Hepatocyte (in vitro differentiated cells): ENCODE data around the gene APOBEC2. TPM values are rescaled to one million over a fixed set of nuclear protein-coding genes. Genes with fewer than 3 reads are reported as not detected.

ENCODE experiments used
- DNase-seq: peaks from one replicate; pipeline ENCODE4 v3.0.0-alpha.2; 2016; ENCODE audit warnings: low spot score
- H2AFZ ChIP-seq: fragments of 200-600 bp; sonication (generic); 2 replicates; pipeline ENCODE4 v1.6.0; 2016; ENCODE audit warnings: antibody characterized with exemption, mild to moderate bottlenecking
- H3K27ac ChIP-seq: fragments of 200-600 bp; sonication (generic); 2 replicates; pipeline ENCODE4 v1.5.1; 2016; ENCODE audit warnings: mild to moderate bottlenecking
- H3K27me3 ChIP-seq: fragments of 200-600 bp; sonication (generic); 2 replicates; pipeline ENCODE4 v1.6.1; 2016
- H3K36me3 ChIP-seq: fragments of 200-600 bp; sonication (generic); replicated peaks from 2 replicates; pipeline ENCODE4 v1.5.1; 2016; ENCODE audit warnings: low read depth; ENCODE audit not compliant: insufficient read depth
- H3K4me1 ChIP-seq: fragments of 200-600 bp; sonication (generic); 2 replicates; pipeline ENCODE4 v1.5.1; 2016; ENCODE audit warnings: mild to moderate bottlenecking, moderate library complexity; ENCODE audit not compliant: insufficient read depth
- H3K4me2 ChIP-seq: fragments of 200-600 bp; sonication (generic); 2 replicates; pipeline ENCODE4 v1.6.0; 2016
- H3K4me3 ChIP-seq: fragments of 200-600 bp; sonication (generic); 2 replicates; pipeline ENCODE4 v1.5.1; 2016; ENCODE audit warnings: mild to moderate bottlenecking
- H3K79me2 ChIP-seq: fragments of 200-600 bp; sonication (generic); 2 replicates; pipeline ENCODE4 v1.6.0; 2017; ENCODE audit warnings: mild to moderate bottlenecking
- H3K9me2 ChIP-seq: fragments of 200-600 bp; sonication (generic); replicated peaks from 2 replicates; pipeline ENCODE4 v1.6.0; 2017; ENCODE audit warnings: mild to moderate bottlenecking; ENCODE audit not compliant: insufficient read depth
- H3K9me3 ChIP-seq: fragments of 200-600 bp; sonication (generic); 2 replicates; pipeline ENCODE4 v1.5.1; 2016; ENCODE audit warnings: low read depth, mild to moderate bottlenecking
- H4K20me1 ChIP-seq: fragments of 200-600 bp; sonication (generic); 2 replicates; pipeline ENCODE4 v1.6.0; 2016; ENCODE audit warnings: mild to moderate bottlenecking; ENCODE audit not compliant: insufficient read depth, poor library complexity, severe bottlenecking
- CTCF ChIP-seq: fragments of 200-600 bp; sonication (generic); IDR thresholded peaks from 2 replicates; pipeline ENCODE4 v1.5.1; 2016; ENCODE audit warnings: antibody characterized with exemption, mild to moderate bottlenecking; ENCODE audit not compliant: poor library complexity
- EZH2 ChIP-seq: fragments of 200-600 bp; sonication (generic); IDR thresholded peaks from 2 replicates; pipeline ENCODE4 v1.6.1; 2016; ENCODE audit warnings: antibody characterized with exemption, mild to moderate bottlenecking, borderline replicate concordance
- EZH2phosphoT487 ChIP-seq: fragments of 200-600 bp; sonication (generic); IDR thresholded peaks from one replicate; pipeline ENCODE4 v1.6.1; 2018; ENCODE audit warnings: antibody characterized with exemption, mild to moderate bottlenecking, low read depth, moderate library complexity; ENCODE audit not compliant: unreplicated experiment, severe bottlenecking
- WGBS: methylation state at CpG from one replicate; pipeline ENCODE4 v1.1.6; 2016; ENCODE audit warnings: low lambda C conversion rate; ENCODE audit errors: missing lambda C conversion rate; 5-methylcytosine and 5-hydroxymethylcytosine counted together
- polyA plus RNA-seq: library from polyadenylated mRNA; unstranded; fragments of >200 nt; fragmentation: Nextera tagmentation; extraction: Ambion mirVana; gene quantifications from 2 replicates; pipeline ENCODE4 v1.2.1, GENCODE V29; 2016
- total RNA-seq: library from RNA; depleted of rRNA; stranded (reverse); fragments of >200 nt; gene quantifications from 2 replicates; pipeline ENCODE4 v1.2.3, GENCODE V29; 2014

APOBEC2 gene
- total and polyA plus RNA-seq, 2 experiments from 2014 or later, result 2.8 to 2.9 TPM

- no peak within 1 kb of the TSS for H3K4me3 ChIP-seq
- peaks cover 35% of the 10 kb centered on the region for H3K79me2 ChIP-seq
- peak within 1 kb of the TSS; percentile 95 for H3K27ac ChIP-seq
- no peak within 1 kb of the TSS for H2AFZ ChIP-seq
- TF ChIP-seq CTCF (peak; percentile 66), EZH2phosphoT487 (no peak)
- peaks cover 37% of the 10 kb centered on the region for H3K4me1 ChIP-seq
- DNase-seq, result peak; percentile 83
- H3K9me2 ChIP-seq, result no peaks in the 10 kb centered on the region
- H3K36me3 ChIP-seq, result no peaks in the 10 kb centered on the region
- H4K20me1 ChIP-seq, result no peaks in the 10 kb centered on the region
- H3K27me3 ChIP-seq, result no peaks in the 10 kb centered on the region
- 76% methylated on average over 10 of the region's 10 CpGs for WGBS
- no peaks in the 10 kb centered on the region for H3K9me3 ChIP-seq
- peak within 1 kb of the TSS; percentile 63 for H3K4me2 ChIP-seq
Measured at GRCh38 chr6:41039060-41039998, 13.7 kb upstream of the APOBEC2 start, which contains the start of gene UNC5CL. UNC5CL (minus strand) TSS chr6:41039221; CDS start chr6:41035074, 4,147 bp downstream.

- peak; percentile 88 for DNase-seq
- Histone ChIP-seq H3K4me3 (no peak overlapping the region), H3K9me3 (no peaks in the 10 kb centered on the region), H3K27ac (peak overlapping the region; percentile 95), H3K27me3 (no peaks in the 10 kb centered on the region), H3K36me3 (no peaks in the 10 kb centered on the region), H3K9me2 (no peaks in the 10 kb centered on the region), H3K4me2 (peak overlapping the region; percentile 63), H3K4me1 (peaks cover 39% of the 10 kb centered on the region), H2AFZ (peak overlapping the region; percentile 29), H3K79me2 (peaks cover 26% of the 10 kb centered on the region), H4K20me1 (no peaks in the 10 kb centered on the region)
- 52% methylated on average over 6 of the region's 6 CpGs for WGBS
- no peak for TF ChIP-seq EZH2
- TF ChIP-seq EZH2phosphoT487, result no peak
- no peak for TF ChIP-seq CTCF
Measured at GRCh38 chr6:41040101-41040939, 12.7 kb upstream of the APOBEC2 start.

DNA sequence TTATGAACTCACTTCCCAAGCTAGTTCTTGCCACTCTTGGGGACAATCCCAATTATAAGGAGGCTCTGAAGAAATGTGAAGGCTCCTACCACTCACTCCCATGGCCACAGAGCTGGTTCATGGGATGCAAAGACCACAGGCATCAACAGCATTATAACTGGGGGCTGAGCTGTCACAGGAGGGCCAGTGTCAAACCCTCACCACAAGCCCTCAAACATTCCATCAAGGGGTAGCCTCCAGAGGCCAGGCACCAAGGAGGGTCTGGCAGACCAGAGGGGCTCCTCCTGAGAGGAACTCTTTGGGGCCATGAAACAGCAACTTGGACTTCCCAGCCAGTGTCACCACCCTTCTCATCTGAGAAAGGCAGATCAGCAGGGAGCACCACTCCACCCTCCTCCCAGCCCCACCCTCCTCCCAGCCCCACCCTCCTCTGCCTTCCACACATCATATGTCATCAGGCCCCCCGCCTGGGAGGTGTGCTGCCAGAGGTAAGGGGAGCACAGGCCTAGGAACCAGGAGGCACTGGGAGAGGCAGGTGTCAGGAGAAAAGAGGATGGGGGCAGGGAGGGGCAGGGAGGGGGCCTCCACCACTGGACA is 12.0 kb upstream of the APOBEC2 start:
- Histone ChIP-seq H3K36me3 (no peaks in the 10 kb centered on the region), H3K27ac (peak overlapping the region; percentile 95), H4K20me1 (no peaks in the 10 kb centered on the region), H3K79me2 (peaks cover 19% of the 10 kb centered on the region), H3K4me1 (peaks cover 39% of the 10 kb centered on the region), H2AFZ (no peak overlapping the region), H3K9me3 (no peaks in the 10 kb centered on the region), H3K9me2 (no peaks in the 10 kb centered on the region), H3K27me3 (no peaks in the 10 kb centered on the region), H3K4me3 (no peak overlapping the region), H3K4me2 (peak overlapping the region; percentile 44)
- DNase-seq, result no peak
- TF ChIP-seq EZH2phosphoT487 (no peak), CTCF (no peak), EZH2 (no peak)
- WGBS, result 83% methylated on average over 1 of the region's 1 CpG
